Right lobe of liver (tissue), 6 donors: ENCODE results near the gene SAMD8. TPM values are rescaled to one million over a fixed set of nuclear protein-coding genes. Genes with fewer than 3 reads are reported as not detected.
A peak's percentile ranks its signal among the peaks of the same experiment; 100 is the strongest.

Experiments used
- ATAC-seq, 4 donors: fragments of 200-7000 bp; cut with Tn5 transposase; one replicate each; pipeline ENCODE4 v1.9.1; 2020; ENCODE audit warnings: mild to moderate bottlenecking in 4 of 4, moderate library complexity in 4 of 4
- DNase-seq, 3 donors: peaks; one replicate each; pipeline ENCODE4 v3.0.0-alpha.2; 2020
- H3K27ac ChIP-seq, 3 donors: fragments of 200-600 bp; one replicate each; pipeline ENCODE4 v1.8.0; 2022
- H3K27me3 ChIP-seq, 2 donors: fragments of 200-600 bp; one replicate each; pipeline ENCODE4 v1.8.0; 2022
- H3K36me3 ChIP-seq, 4 donors: fragments of 200-600 bp; sonication (generic) in 1 of 4; one replicate each; pipeline versions ENCODE4 v1.5.1 to v1.8.0; 2017 to 2022; ENCODE audit warnings: control low read depth in 1 of 4
- H3K4me1 ChIP-seq, 4 donors: fragments of 200-600 bp; sonication (generic) in 1 of 4; one replicate each; pipeline versions ENCODE4 v1.5.1 to v1.8.0; 2017 to 2022; ENCODE audit warnings: control low read depth in 1 of 4
- H3K4me3 ChIP-seq, 3 donors: fragments of 200-600 bp; one replicate each; pipeline ENCODE4 v1.8.0; 2022
- H3K9me3 ChIP-seq, 4 donors: fragments of 200-600 bp; sonication (generic) in 1 of 4; one replicate each; pipeline versions ENCODE4 v1.5.1 to v1.8.0; 2017 to 2022; ENCODE audit warnings: control low read depth in 1 of 4
- CTCF ChIP-seq, 4 donors: fragments of 200-600 bp in 3 of 4; fragments of 450-650 bp in 1 of 4; IDR thresholded peaks; one replicate each; pipeline versions ENCODE4 v1.5.1 to v1.8.0; 2016 to 2022; ENCODE audit warnings: antibody characterized with exemption in 4 of 4, mild to moderate bottlenecking in 2 of 4
- POLR2A ChIP-seq: fragments of 450-650 bp; IDR thresholded peaks from one replicate; pipeline ENCODE4 v1.6.1; 2017; ENCODE audit warnings: antibody characterized with exemption, mild to moderate bottlenecking
- WGBS: methylation state at CpG from one replicate; pipeline ENCODE4 v1.1.6; 2018; ENCODE audit warnings: low coverage, low lambda C conversion rate; ENCODE audit not compliant: insufficient coverage; ENCODE audit errors: missing lambda C conversion rate; 5-methylcytosine and 5-hydroxymethylcytosine counted together
- intact Hi-C, 2 donors: fragments of 100-400 bp; cut with DNase I; formaldehyde crosslinking; loops; one replicate each; pipeline versions ENCODE4 v1.11.2 to v1.14.1; 2022
- total RNA-seq, 6 experiments: library from RNA; depleted of rRNA in 2 of 6; stranded (reverse); fragments of >200 nt in 2 of 6; fragmentation: NEBNext Ultra II Directional in 3 of 6; extraction: Animal tissue kit (Norgen Biotek cat#: 25700) in 3 of 6; gene quantifications; one replicate each; pipeline versions ENCODE4 v1.1.0 to v1.2.4, GENCODE V29; 2016 to 2023
- donor health status: DM: no; HTN: yes; CAD: no.
- donor health status: DM: no; HTN: no; CAD: no.
- donor health status: DM: no; HTN: no; CAD: no.
- donor health status: DM: no; HTN: yes; CAD: no.
- donor health status: DM: no; HTN: yes; CAD: no.

The SAMD8 gene
- total RNA-seq, 6 experiments from 2014 or later = 5.7 to 13.2 (median 9.3) TPM

DNA sequence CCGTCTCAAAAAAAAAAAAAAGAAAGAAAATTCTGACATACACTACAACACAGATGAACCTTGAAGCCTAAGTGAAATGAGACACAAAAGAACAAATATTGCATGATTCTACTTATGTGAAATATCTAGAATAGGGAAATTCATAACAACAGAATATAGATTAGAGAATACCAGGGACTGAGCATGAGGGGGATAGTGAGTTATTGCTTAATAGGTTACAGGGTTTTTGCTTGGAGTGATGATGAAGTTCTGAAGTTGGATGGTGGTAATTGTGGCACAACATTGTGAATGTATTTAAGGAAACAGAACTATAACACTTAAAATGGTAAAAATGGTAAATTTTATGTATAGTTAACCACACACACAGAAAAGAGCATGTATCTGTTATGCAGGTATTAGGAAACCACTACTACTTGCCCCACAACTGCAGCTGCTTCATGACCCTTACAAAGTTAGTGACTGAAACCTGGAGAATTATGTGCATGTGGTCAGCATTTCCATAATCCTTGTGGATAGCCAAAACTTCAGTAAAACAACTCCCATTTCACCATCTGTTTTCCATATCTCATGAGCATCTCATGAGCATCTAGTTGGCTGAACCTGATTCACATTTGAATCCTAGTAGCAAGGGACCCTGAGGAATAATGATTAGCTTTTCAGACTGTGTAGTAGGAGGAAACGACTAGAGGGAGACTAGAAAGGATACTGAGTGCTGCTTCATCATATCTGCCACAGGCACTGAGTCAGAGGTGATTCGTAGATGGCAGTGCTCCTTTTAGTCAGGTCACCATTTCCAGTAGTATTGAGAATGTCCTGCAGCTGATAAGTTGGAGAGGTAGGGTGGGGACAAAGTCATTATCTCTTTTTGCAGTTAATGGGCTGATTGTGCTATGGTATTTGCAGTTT is 26.3 kb downstream of the SAMD8 start:
- H3K9me3 ChIP-seq = no peaks in the 10 kb centered on the region

GRCh38 chr10:75140246-75140645 is 28.8 kb downstream of the SAMD8 start:
- ATAC-seq (no peak), DNase-seq (no peak)
- H3K27me3 ChIP-seq = no peaks in the 10 kb centered on the region
- H3K4me1 ChIP-seq = peaks cover 0 to 5% (median 0%) of the 10 kb centered on the region in 4 donors
- H3K4me3 ChIP-seq = no peak overlapping the region
- WGBS = 96% methylated on average over 4 of the region's 4 CpGs
- H3K27ac ChIP-seq = no peak overlapping the region
- no peaks in the 10 kb centered on the region for H3K36me3 ChIP-seq
- TF ChIP-seq CTCF (IDR thresholded peaks at IDR 0.05) (no peak), POLR2A (no peak)
- intact Hi-C loops = no loop called here
- no peaks in the 10 kb centered on the region for H3K9me3 ChIP-seq

More for the DNA sequence above, 26.3 kb downstream of the SAMD8 start:
- Histone ChIP-seq H3K4me3 (no peak overlapping the region), H3K36me3 (no peaks in the 10 kb centered on the region), H3K27ac (no peak overlapping the region), H3K4me1 (no peaks in the 10 kb centered on the region), H3K27me3 (no peaks in the 10 kb centered on the region)
- no peak for TF ChIP-seq POLR2A
- intact Hi-C loops = no loop called here
- WGBS = 36% methylated on average over 2 of the region's 3 CpGs
- peak in 3 of 4 donors; percentile 27 to 73 (median 30) for ATAC-seq
- no peak for DNase-seq

DNA sequence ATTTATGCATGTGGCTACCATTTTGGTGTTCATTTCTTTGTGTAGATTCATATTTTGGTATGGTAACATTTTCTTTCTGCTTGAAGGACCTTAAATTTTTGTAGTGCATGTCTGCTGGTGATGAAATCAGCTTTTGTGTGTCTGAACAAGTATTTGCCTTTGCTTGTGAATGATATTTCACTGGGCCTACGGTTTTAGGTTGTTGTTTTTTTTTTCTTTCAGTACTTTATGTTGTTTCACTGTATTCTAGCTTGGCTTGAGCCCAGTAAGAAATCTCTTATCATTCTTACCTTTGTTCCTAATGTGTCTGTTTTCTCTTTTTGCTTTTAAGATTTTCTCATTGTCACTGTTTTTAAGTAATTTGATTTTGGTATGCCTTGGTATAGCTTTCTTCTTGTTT is 31.9 kb downstream of the SAMD8 start:
- H3K4me1 ChIP-seq = peaks cover 0 to 5% (median 0%) of the 10 kb centered on the region in 4 donors
- no peaks in the 10 kb centered on the region for H3K27me3 ChIP-seq
- TF ChIP-seq CTCF (IDR thresholded peaks at IDR 0.05) (no peak), POLR2A (no peak)
- no peak overlapping the region for H3K4me3 ChIP-seq
- WGBS = 0% methylated on average over 1 of the region's 1 CpG
- ATAC-seq (no peak), DNase-seq (no peak)
- intact Hi-C loops = no loop called here
- H3K9me3 ChIP-seq = no peaks in the 10 kb centered on the region
- no peaks in the 10 kb centered on the region for H3K36me3 ChIP-seq
- H3K27ac ChIP-seq = no peak overlapping the region

- no peaks in the 10 kb centered on the region for H3K9me3 ChIP-seq
- H3K27ac ChIP-seq = no peak overlapping the region
- WGBS = 100% methylated on average over 1 of the region's 1 CpG
- no peak overlapping the region for H3K4me3 ChIP-seq
- intact Hi-C loops = no loop called here
- no peaks in the 10 kb centered on the region for H3K27me3 ChIP-seq
- ATAC-seq = no peak
- TF ChIP-seq CTCF (IDR thresholded peaks at IDR 0.05) (no peak), POLR2A (no peak)
- peaks cover 0 to under 1% (median 0%) of the 10 kb centered on the region in 4 donors for H3K36me3 ChIP-seq
- peaks cover 0 to 5% (median 0%) of the 10 kb centered on the region in 4 donors for H3K4me1 ChIP-seq
- no peak for DNase-seq
Measured at GRCh38 chr10:75145590-75145989, 34.1 kb downstream of the SAMD8 start.

GRCh38 chr10:75146780-75147179 is 35.3 kb downstream of the SAMD8 start:
- Histone ChIP-seq H3K4me3 (no peak overlapping the region), H3K4me1 (peaks cover 0 to 5% (median 0%) of the 10 kb centered on the region in 4 donors), H3K9me3 (no peaks in the 10 kb centered on the region), H3K27ac (no peak overlapping the region), H3K36me3 (peaks cover 0 to 12% (median 0%) of the 10 kb centered on the region in 4 donors), H3K27me3 (no peaks in the 10 kb centered on the region)
- WGBS = 89% methylated on average over 2 of the region's 2 CpGs
- no peak for DNase-seq
- TF ChIP-seq POLR2A (no peak), CTCF (IDR thresholded peaks at IDR 0.05) (no peak)
- intact Hi-C loops = no loop called here
- no peak for ATAC-seq
